Measurements from ENCODE around the gene GALC. TPM values are rescaled to one million over a fixed set of nuclear protein-coding genes. Genes with fewer than 3 reads are reported as not detected.

Gene GALC
- 8.2 and 11.7 TPM in 2 replicates for total RNA-seq (2014; rRNA removed; shearing (Covaris generic))

GRCh38 chr14:87992718-87993628, at the start of gene GALC:
Gene GALC, minus strand, starts transcription at chr14:87993182. Its CDS starts 18 bp downstream, at chr14:87993164.

GRCh38 chr14:88005050-88005481, 12.1 kb upstream of the GALC start, which contains the start of gene GPR65:
Gene GPR65, plus strand, starts transcription at chr14:88005135. Its CDS starts 5,713 bp downstream, at chr14:88010848.

Small RNA genes within 50 kb of the gene (small RNA-seq; reads per million reads assigned to genes)
- gene RNU6-835P = not detected

Other genes starting within 250 kb of the GALC start
- gene GPR65, start 12.0 kb upstream of the GALC start, total RNA-seq (2014; rRNA removed; shearing (Covaris generic)) = 0.03 TPM in 1 of 2 replicates, not detected in the other